ENCODE data around the gene HOXC4. TPM values are rescaled to one million over a fixed set of nuclear protein-coding genes. Genes with fewer than 3 reads are reported as not detected.

Gene HOXC4
- total RNA-seq, 1 donor from 2014 or later: 0.47 TPM

DNA sequence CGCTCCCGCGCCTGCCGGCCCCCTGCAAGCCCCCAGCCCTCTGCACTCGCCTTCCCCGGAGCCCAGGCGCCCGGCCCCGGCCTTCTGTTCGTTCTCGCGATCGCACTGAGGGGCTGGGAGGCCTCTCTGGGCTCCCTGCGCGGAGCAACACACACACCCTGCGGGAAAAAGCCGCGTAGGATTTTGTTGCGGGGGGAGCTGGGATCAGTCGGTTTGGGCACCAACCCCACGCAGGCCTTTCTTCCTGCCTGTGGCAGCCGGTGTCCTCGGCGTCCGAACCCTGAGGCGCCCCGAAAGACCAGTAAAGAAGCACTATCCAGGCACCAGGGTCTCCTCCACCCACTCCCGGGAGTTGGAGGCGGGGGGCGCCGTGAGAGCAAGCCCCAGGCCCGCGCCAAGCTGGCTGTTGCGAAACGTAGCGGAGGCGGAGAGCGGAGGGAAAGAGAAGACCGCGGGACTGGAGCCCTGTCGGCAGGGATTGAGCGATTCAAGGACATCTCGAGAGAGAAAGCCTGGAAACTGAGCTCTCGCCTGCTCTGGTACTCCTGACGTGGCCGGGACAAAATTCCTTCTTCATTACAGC is 22.7 kb upstream of the HOXC4 start:
- ATAC-seq (no peak), DNase-seq (no peak)
- peaks cover 13% of the 10 kb centered on the region for H3K4me1 ChIP-seq
- TF ChIP-seq, protein P1, sequence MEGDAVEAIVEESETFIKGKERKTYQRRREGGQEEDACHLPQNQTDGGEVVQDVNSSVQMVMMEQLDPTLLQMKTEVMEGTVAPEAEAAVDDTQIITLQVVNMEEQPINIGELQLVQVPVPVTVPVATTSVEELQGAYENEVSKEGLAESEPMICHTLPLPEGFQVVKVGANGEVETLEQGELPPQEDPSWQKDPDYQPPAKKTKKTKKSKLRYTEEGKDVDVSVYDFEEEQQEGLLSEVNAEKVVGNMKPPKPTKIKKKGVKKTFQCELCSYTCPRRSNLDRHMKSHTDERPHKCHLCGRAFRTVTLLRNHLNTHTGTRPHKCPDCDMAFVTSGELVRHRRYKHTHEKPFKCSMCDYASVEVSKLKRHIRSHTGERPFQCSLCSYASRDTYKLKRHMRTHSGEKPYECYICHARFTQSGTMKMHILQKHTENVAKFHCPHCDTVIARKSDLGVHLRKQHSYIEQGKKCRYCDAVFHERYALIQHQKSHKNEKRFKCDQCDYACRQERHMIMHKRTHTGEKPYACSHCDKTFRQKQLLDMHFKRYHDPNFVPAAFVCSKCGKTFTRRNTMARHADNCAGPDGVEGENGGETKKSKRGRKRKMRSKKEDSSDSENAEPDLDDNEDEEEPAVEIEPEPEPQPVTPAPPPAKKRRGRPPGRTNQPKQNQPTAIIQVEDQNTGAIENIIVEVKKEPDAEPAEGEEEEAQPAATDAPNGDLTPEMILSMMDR (IDR thresholded peaks at IDR 0.05): no peak
- no peaks in the 10 kb centered on the region for H3K9me3 ChIP-seq
- intact Hi-C loops (cut with DNase I): no loop called here
- peak overlapping the region; percentile 18 for H3K27ac ChIP-seq
- H3K27me3 ChIP-seq (ENCODE audit: low read depth): peaks cover 99% of the 10 kb centered on the region
- H3K36me3 ChIP-seq: no peaks in the 10 kb centered on the region
- peak overlapping the region; percentile 8 for H3K4me3 ChIP-seq

GRCh38 chr12:54031480-54031879 is 22.2 kb upstream of the HOXC4 start:
- H3K27me3 ChIP-seq (ENCODE audit: low read depth): peaks cover 99% of the 10 kb centered on the region
- no peak overlapping the region for H3K4me3 ChIP-seq
- intact Hi-C loops (cut with DNase I): no loop called here
- peaks cover 13% of the 10 kb centered on the region for H3K4me1 ChIP-seq
- H3K36me3 ChIP-seq: no peaks in the 10 kb centered on the region
- no peak overlapping the region for H3K27ac ChIP-seq
- TF ChIP-seq, protein P1 (IDR thresholded peaks at IDR 0.05): no peak
- no peaks in the 10 kb centered on the region for H3K9me3 ChIP-seq
- DNase-seq: no peak
- no peak for ATAC-seq

DNA sequence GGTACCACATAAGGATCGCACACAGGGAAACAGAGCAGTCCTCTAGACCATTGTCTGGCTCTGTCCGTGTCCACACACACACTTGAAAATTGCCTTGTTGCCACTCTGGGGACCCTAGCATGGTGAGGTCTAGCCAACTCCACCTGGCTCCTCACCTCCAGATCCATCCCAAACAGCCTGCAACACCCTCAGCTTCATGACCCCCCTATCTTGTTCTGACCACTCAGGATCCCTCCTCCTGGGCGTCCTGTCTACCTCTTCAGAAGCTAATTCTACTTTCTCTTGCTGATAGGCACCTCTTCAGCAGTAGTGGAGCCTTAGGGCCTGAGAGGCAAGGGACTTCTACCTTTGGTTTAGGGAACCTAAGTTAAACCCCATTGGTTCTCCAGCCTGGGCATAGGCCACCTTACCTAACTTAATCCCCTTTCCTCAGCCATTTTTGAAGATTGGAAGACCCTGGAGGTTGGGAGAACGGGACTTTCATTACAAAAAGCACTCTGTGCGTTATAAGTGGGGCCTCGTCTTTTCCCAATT is 21.5 kb upstream of the HOXC4 start:
- Histone ChIP-seq H3K36me3 (no peaks in the 10 kb centered on the region), H3K4me1 (peaks cover 13% of the 10 kb centered on the region), H3K4me3 (no peak overlapping the region), H3K27me3 (ENCODE audit: low read depth) (peaks cover 99% of the 10 kb centered on the region), H3K9me3 (no peaks in the 10 kb centered on the region), H3K27ac (no peak overlapping the region)
- DNase-seq: no peak
- no peak for ATAC-seq
- TF ChIP-seq, protein P1 (IDR thresholded peaks at IDR 0.05): no peak
- intact Hi-C loops (cut with DNase I): no loop called here

- DNase-seq (no peak), ATAC-seq (peak; percentile 55 to 66)
- Histone ChIP-seq H3K4me3 (peak within 1 kb of the TSS; percentile 37), H3K4me1 (peaks cover 13% of the 10 kb centered on the region), H3K36me3 (no peaks in the 10 kb centered on the region), H3K27ac (no peak within 1 kb of the TSS), H3K9me3 (no peaks in the 10 kb centered on the region), H3K27me3 (ENCODE audit: low read depth) (peaks cover 98% of the 10 kb centered on the region)
- intact Hi-C loops (cut with DNase I): no loop called here
- TF ChIP-seq, protein P1 (IDR thresholded peaks at IDR 0.05): peak; percentile 82
Measured at GRCh38 chr12:54032627-54033100, 21.0 kb upstream of the HOXC4 start, which contains the start of gene HOXC5. TSS of gene HOXC5 (plus strand) at chr12:54033050. CDS start at chr12:54033123, 73 bp downstream.

DNA sequence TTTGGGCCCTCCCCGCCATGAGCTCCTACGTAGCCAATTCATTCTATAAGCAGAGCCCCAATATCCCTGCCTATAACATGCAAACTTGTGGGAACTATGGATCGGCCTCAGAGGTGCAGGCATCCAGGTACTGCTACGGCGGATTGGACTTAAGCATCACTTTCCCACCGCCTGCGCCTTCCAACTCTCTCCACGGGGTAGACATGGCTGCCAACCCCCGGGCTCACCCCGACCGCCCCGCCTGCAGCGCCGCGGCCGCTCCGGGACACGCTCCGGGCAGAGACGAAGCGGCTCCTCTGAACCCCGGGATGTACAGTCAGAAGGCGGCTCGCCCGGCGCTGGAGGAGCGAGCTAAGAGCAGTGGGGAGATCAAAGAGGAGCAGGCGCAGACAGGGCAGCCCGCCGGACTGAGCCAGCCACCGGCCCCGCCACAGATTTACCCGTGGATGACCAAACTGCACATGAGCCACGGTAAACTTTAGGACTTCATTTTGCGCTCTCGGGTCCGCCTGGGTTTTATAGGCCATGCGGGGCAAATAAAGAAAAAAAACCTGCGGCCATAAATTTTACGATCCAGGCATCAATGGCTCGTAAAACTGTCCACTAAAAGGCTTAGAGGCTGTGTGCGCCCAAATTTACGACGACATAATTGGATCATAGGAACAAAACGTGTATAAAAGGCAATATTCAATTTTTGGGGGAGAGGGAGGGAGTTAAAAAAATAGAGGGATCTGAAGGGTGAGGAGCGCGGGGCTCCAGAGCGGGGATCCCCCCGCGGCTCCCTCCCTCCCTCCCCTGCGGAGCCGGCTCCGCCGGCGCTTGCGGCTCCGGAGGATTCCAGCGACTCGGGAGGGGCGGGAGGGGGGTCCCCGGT is 20.3 kb upstream of the HOXC4 start:
- no peak for DNase-seq
- peak in 1 of 2 donors; percentile 30 for ATAC-seq
- H3K4me3 ChIP-seq: peak overlapping the region; percentile 37
- TF ChIP-seq, protein P1 (IDR thresholded peaks at IDR 0.05): no peak
- intact Hi-C loops (cut with DNase I): no loop called here
- H3K27ac ChIP-seq: no peak overlapping the region
- no peaks in the 10 kb centered on the region for H3K36me3 ChIP-seq
- H3K27me3 ChIP-seq (ENCODE audit: low read depth): peaks cover 98% of the 10 kb centered on the region
- H3K9me3 ChIP-seq: no peaks in the 10 kb centered on the region
- peaks cover 13% of the 10 kb centered on the region for H3K4me1 ChIP-seq
